CD4-positive, alpha-beta T cell (primary cell): ENCODE results near the gene SLC41A2. TPM values are rescaled to one million over a fixed set of nuclear protein-coding genes. Genes with fewer than 3 reads are reported as not detected.

ENCODE experiments used
- ATAC-seq: fragments of 200-7000 bp; cut with Tn5 transposase; one replicate; pipeline ENCODE4 v1.10.0; 2022; ENCODE audit warnings: mild to moderate bottlenecking; ENCODE audit not compliant: poor library complexity
- CTCF ChIA-PET: fragments of 350-600 bp; sonication (Branson Sonifier 250); formaldehyde crosslinking; loops from one replicate; lab custom pipeline; 2021; ENCODE audit warnings: antibody characterized with exemption, inconsistent platforms; lab: Charles Lee
- POLR2A ChIA-PET: fragments of 350-600 bp; sonication (Branson Sonifier 250); formaldehyde crosslinking; loops from one replicate; lab custom pipeline; 2021; ENCODE audit warnings: antibody characterized with exemption, inconsistent platforms; lab: Charles Lee
- DNase-seq, 14 experiments: peaks; one replicate each; pipeline ENCODE4 v3.0.0-alpha.2; 2013 to 2020; ENCODE audit warnings: mixed read lengths in 2 of 14
- H3K27ac ChIP-seq, 2 donors: one replicate each; pipeline versions ENCODE4 v1.5.1 to v1.7.0; 2013; ENCODE audit warnings: low read length in 2 of 2, low read depth in 1 of 2, mild to moderate bottlenecking in 1 of 2
- H3K27me3 ChIP-seq, 2 experiments: 1 replicate in 1 of 2; 2 replicates in 1 of 2; pipeline versions ENCODE4 v1.6.1 to v1.7.0; 2013; ENCODE audit warnings: low read length in 2 of 2, control low read depth in 1 of 2, mild to moderate bottlenecking in 1 of 2, moderate library complexity in 1 of 2; ENCODE audit not compliant: insufficient read depth in 2 of 2, control insufficient read depth in 1 of 2
- H3K36me3 ChIP-seq: one replicate; pipeline ENCODE4 v1.6.1; 2013; ENCODE audit warnings: low read length, control low read depth; ENCODE audit not compliant: insufficient read depth
- H3K4me1 ChIP-seq: one replicate; pipeline ENCODE4 v1.6.1; 2013; ENCODE audit warnings: low read length, control low read depth; ENCODE audit not compliant: insufficient read depth
- H3K4me3 ChIP-seq: one replicate; pipeline ENCODE4 v1.5.1; 2013; ENCODE audit warnings: mild to moderate bottlenecking, low read length, moderate library complexity
- H3K9me3 ChIP-seq, 2 experiments: 1 replicate in 1 of 2; 2 replicates in 1 of 2; pipeline versions ENCODE4 v1.6.1 to v1.7.0; 2013; ENCODE audit warnings: low read length in 2 of 2, mild to moderate bottlenecking in 2 of 2, control low read depth in 1 of 2, moderate library complexity in 1 of 2; ENCODE audit not compliant: control insufficient read depth in 1 of 2, insufficient read depth in 1 of 2
- H3K27ac Mint-ChIP-seq: one replicate; pipeline ENCODE4 v1.8.0; 2020; ENCODE audit warnings: mixed read lengths
- H3K27me3 Mint-ChIP-seq: one replicate; pipeline ENCODE4 v1.8.0; 2021; ENCODE audit warnings: mixed read lengths
- H3K36me3 Mint-ChIP-seq: one replicate; pipeline ENCODE4 v1.8.0; 2021; ENCODE audit warnings: low read depth, mixed read lengths
- H3K4me1 Mint-ChIP-seq: one replicate; pipeline ENCODE4 v1.8.0; 2021; ENCODE audit warnings: low read depth, mixed read lengths
- H3K4me3 Mint-ChIP-seq: one replicate; pipeline ENCODE4 v1.8.0; 2020; ENCODE audit warnings: mild to moderate bottlenecking, mixed read lengths
- H3K9me3 Mint-ChIP-seq: one replicate; pipeline ENCODE4 v1.8.0; 2020; ENCODE audit warnings: mixed read lengths
- intact Hi-C, 2 experiments: fragments of 100-400 bp; cut with DNase I in 1 of 2; cut with micrococcal nuclease in 1 of 2; formaldehyde crosslinking; loops; one replicate each; pipeline versions ENCODE4 v1.15.1 to v1.9.0; 2023 to 2025; cut with DNase I, micrococcal nuclease
- total RNA-seq, 174 experiments: library from RNA in 2 of 174; stranded (reverse) in 2 of 174; gene quantifications; one replicate each; pipeline ENCODE4 v1.2.3 and lab custom pipeline; 2021 to 2026
- TF ChIP-seq, protein P1 (sequence below): fragments of 200-600 bp; IDR thresholded peaks from one replicate; pipeline ENCODE4 v1.8.0; 2022; ENCODE audit warnings: antibody characterized with exemption, mild to moderate bottlenecking

The SLC41A2 gene
- total RNA-seq, 2 experiments from 2014 or later = 1.2 to 1.7 TPM

DNA sequence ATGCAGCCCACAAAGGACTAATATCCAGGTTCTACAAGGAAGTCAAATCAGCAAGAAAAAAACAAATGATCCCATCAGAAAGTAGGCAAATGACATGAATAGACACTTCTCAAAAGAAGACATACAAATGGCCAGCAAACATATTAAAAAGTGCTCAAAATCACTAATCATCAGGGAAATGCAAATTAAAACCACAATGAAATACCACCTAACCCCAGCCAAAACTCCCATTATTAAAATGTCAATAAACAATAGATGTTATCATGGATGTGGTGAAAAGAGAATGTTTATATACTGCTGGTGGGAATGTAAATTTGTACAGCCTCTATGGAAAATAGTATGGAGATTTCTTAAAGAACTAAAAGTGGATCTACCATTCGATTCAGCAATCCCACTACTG lies 25.0 kb downstream of the SLC41A2 start:
- ATAC-seq = no peak
- no peaks in the 10 kb centered on the region for H3K4me1 Mint-ChIP-seq
- no peaks in the 10 kb centered on the region for H3K9me3 ChIP-seq
- no peaks in the 10 kb centered on the region for H3K9me3 Mint-ChIP-seq
- DNase-seq = no peak
- no peaks in the 10 kb centered on the region for H3K4me1 ChIP-seq
- intact Hi-C loops = no loop called here
- H3K27ac Mint-ChIP-seq = no peak overlapping the region
- H3K27me3 ChIP-seq = no peaks in the 10 kb centered on the region
- ChIA-PET POLR2A (no interaction called here), CTCF (no interaction called here)
- H3K36me3 ChIP-seq = no peaks in the 10 kb centered on the region
- H3K4me3 ChIP-seq = no peak overlapping the region
- no peaks in the 10 kb centered on the region for H3K36me3 Mint-ChIP-seq
- H3K27ac ChIP-seq = no peak overlapping the region
- TF ChIP-seq, protein P1, sequence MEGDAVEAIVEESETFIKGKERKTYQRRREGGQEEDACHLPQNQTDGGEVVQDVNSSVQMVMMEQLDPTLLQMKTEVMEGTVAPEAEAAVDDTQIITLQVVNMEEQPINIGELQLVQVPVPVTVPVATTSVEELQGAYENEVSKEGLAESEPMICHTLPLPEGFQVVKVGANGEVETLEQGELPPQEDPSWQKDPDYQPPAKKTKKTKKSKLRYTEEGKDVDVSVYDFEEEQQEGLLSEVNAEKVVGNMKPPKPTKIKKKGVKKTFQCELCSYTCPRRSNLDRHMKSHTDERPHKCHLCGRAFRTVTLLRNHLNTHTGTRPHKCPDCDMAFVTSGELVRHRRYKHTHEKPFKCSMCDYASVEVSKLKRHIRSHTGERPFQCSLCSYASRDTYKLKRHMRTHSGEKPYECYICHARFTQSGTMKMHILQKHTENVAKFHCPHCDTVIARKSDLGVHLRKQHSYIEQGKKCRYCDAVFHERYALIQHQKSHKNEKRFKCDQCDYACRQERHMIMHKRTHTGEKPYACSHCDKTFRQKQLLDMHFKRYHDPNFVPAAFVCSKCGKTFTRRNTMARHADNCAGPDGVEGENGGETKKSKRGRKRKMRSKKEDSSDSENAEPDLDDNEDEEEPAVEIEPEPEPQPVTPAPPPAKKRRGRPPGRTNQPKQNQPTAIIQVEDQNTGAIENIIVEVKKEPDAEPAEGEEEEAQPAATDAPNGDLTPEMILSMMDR = no peak
- H3K4me3 Mint-ChIP-seq = no peak overlapping the region
- no peaks in the 10 kb centered on the region for H3K27me3 Mint-ChIP-seq

GRCh38 chr12:104930388-104931326 lies 27.4 kb downstream of the SLC41A2 start:
- no peaks in the 10 kb centered on the region for H3K4me1 ChIP-seq
- H3K4me1 Mint-ChIP-seq = no peaks in the 10 kb centered on the region
- no peaks in the 10 kb centered on the region for H3K9me3 Mint-ChIP-seq
- H3K27ac Mint-ChIP-seq = no peak overlapping the region
- H3K4me3 ChIP-seq = no peak overlapping the region
- DNase-seq (peak in 2 of 14 experiments; percentile 27 to 36), ATAC-seq (no peak)
- ChIA-PET CTCF (no interaction called here), POLR2A (interaction anchor here (0.5 to 0.8 kb wide), 2 partner anchors 9 to 614 kb away, joined by 3 read pairs; no protein-coding TSS in a partner anchor)
- H3K27me3 Mint-ChIP-seq = no peaks in the 10 kb centered on the region
- H3K36me3 ChIP-seq = no peaks in the 10 kb centered on the region
- H3K36me3 Mint-ChIP-seq = no peaks in the 10 kb centered on the region
- H3K27me3 ChIP-seq = no peaks in the 10 kb centered on the region
- no peak overlapping the region for H3K27ac ChIP-seq
- TF ChIP-seq, protein P1 = no peak
- H3K9me3 ChIP-seq = no peaks in the 10 kb centered on the region
- no peak overlapping the region for H3K4me3 Mint-ChIP-seq
- intact Hi-C loops = no loop called here

DNA sequence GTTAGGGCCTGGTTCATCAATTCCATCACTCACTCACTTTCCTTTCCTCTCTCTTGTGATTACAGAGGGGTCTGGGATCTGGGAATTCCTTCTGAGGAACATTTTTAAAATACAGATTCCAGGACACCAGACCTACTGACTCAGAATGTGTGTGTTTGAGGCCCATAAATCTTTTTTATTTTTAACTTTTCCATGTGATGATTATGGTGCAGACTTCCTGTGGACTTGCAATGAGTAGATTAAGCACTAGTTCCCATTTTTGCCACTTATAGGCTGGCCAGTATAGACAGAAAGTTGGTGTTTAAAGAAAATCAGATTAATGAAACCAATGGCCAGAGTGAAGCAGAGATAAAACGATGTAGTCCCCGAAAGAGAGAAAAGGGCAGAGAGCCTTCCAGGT lies 28.1 kb downstream of the SLC41A2 start:
- no peaks in the 10 kb centered on the region for H3K36me3 Mint-ChIP-seq
- H3K4me3 ChIP-seq = no peak overlapping the region
- ChIA-PET POLR2A (no interaction called here), CTCF (no interaction called here)
- H3K9me3 ChIP-seq = no peaks in the 10 kb centered on the region
- intact Hi-C loops = no loop called here
- no peaks in the 10 kb centered on the region for H3K27me3 ChIP-seq
- no peaks in the 10 kb centered on the region for H3K9me3 Mint-ChIP-seq
- no peak overlapping the region for H3K4me3 Mint-ChIP-seq
- no peak overlapping the region for H3K27ac ChIP-seq
- no peaks in the 10 kb centered on the region for H3K36me3 ChIP-seq
- no peak overlapping the region for H3K27ac Mint-ChIP-seq
- H3K4me1 Mint-ChIP-seq = no peaks in the 10 kb centered on the region
- no peaks in the 10 kb centered on the region for H3K4me1 ChIP-seq
- ATAC-seq (no peak), DNase-seq (no peak)
- no peaks in the 10 kb centered on the region for H3K27me3 Mint-ChIP-seq
- TF ChIP-seq, protein P1 = no peak
